Endothelial cell (in vitro differentiated cells): ENCODE results near the gene MXRA8. TPM values are rescaled to one million over a fixed set of nuclear protein-coding genes. Genes with fewer than 3 reads are reported as not detected.
"Not testable (repeated sequence)": the region's sequence is repeated elsewhere in the genome, so short reads cannot be mapped to it uniquely, and the experiment has no call there.

Experiments
- DNase-seq: peaks from one replicate; pipeline ENCODE4 v3.0.0; 2021; ENCODE audit warnings: low spot score
- H3K27ac Mint-ChIP-seq: one replicate; pipeline ENCODE4 v1.8.0; 2021; ENCODE audit warnings: mixed read lengths, inconsistent platforms; ENCODE audit not compliant: unreplicated experiment
- H3K27me3 Mint-ChIP-seq: one replicate; pipeline ENCODE4 v1.8.0; 2021; ENCODE audit warnings: mild to moderate bottlenecking, moderate library complexity, mixed read lengths, inconsistent platforms; ENCODE audit not compliant: unreplicated experiment
- H3K36me3 Mint-ChIP-seq: one replicate; pipeline ENCODE4 v1.8.0; 2021; ENCODE audit warnings: mild to moderate bottlenecking, low read depth, mixed read lengths, inconsistent platforms; ENCODE audit not compliant: unreplicated experiment
- H3K4me1 Mint-ChIP-seq: one replicate; pipeline ENCODE4 v1.8.0; 2021; ENCODE audit warnings: mild to moderate bottlenecking, mixed read lengths, inconsistent platforms; ENCODE audit not compliant: unreplicated experiment
- H3K4me3 Mint-ChIP-seq: one replicate; pipeline ENCODE4 v1.8.0; 2021; ENCODE audit warnings: mild to moderate bottlenecking, mixed read lengths, inconsistent platforms; ENCODE audit not compliant: unreplicated experiment
- H3K9me3 Mint-ChIP-seq: one replicate; pipeline ENCODE4 v1.8.0; 2021; ENCODE audit warnings: mixed read lengths, inconsistent platforms; ENCODE audit not compliant: unreplicated experiment
- CTCF ChIP-seq: fragments of 200-600 bp; sonication (generic); IDR thresholded peaks from one replicate; pipeline ENCODE4 v1.5.0; 2021; ENCODE audit warnings: antibody characterized with exemption; ENCODE audit not compliant: unreplicated experiment
- total RNA-seq: library from RNA; stranded (reverse); fragmentation: NEBNext Ultra II Directional; extraction: Animal tissue kit (Norgen Biotek cat#: 25700); gene quantifications from one replicate; pipeline ENCODE4 v1.2.1, GENCODE V29; 2021; ENCODE audit not compliant: unreplicated experiment

Gene MXRA8
- total RNA-seq, 1 donor from 2014 or later, result 0.64 TPM

- TF ChIP-seq CTCF, result no peak
- Mint-ChIP-seq H3K9me3 (no peaks in the 10 kb centered on the region), H3K36me3 (peaks cover 8% of the 10 kb centered on the region), H3K27me3 (peaks cover 8% of the 10 kb centered on the region), H3K27ac (no peak overlapping the region), H3K4me3 (no peak overlapping the region), H3K4me1 (peaks cover 10% of the 10 kb centered on the region)
- no peak for DNase-seq
Measured at GRCh38 chr1:1318131-1318652, 40.2 kb downstream of the MXRA8 start.

- no peak for DNase-seq
- peaks cover 8% of the 10 kb centered on the region for H3K36me3 Mint-ChIP-seq
- peaks cover 10% of the 10 kb centered on the region for H3K4me1 Mint-ChIP-seq
- no peaks in the 10 kb centered on the region for H3K9me3 Mint-ChIP-seq
- H3K27ac Mint-ChIP-seq, result peak overlapping the region; percentile 26
- peaks cover 7% of the 10 kb centered on the region for H3K27me3 Mint-ChIP-seq
- H3K4me3 Mint-ChIP-seq, result no peak overlapping the region
- no peak for TF ChIP-seq CTCF
Measured at GRCh38 chr1:1317420-1317819, 40.9 kb downstream of the MXRA8 start.

GRCh38 chr1:1316199-1316598 lies 42.2 kb downstream of the MXRA8 start:
- not testable (repeated sequence) for DNase-seq, H3K27ac Mint-ChIP-seq, H3K4me3 Mint-ChIP-seq, H3K27me3 Mint-ChIP-seq, H3K36me3 Mint-ChIP-seq, H3K4me1 Mint-ChIP-seq, H3K9me3 Mint-ChIP-seq

GRCh38 chr1:1315435-1315954 lies 42.9 kb downstream of the MXRA8 start:
- H3K36me3 Mint-ChIP-seq, result peaks cover 8% of the 10 kb centered on the region
- H3K4me1 Mint-ChIP-seq, result peaks cover 6% of the 10 kb centered on the region
- H3K27ac Mint-ChIP-seq, result no peak overlapping the region
- no peak for DNase-seq
- no peaks in the 10 kb centered on the region for H3K9me3 Mint-ChIP-seq
- H3K27me3 Mint-ChIP-seq, result peaks cover 5% of the 10 kb centered on the region
- no peak for TF ChIP-seq CTCF
- no peak overlapping the region for H3K4me3 Mint-ChIP-seq

GRCh38 chr1:1314678-1315335 lies 43.5 kb downstream of the MXRA8 start:
- H3K27ac Mint-ChIP-seq, result no peak overlapping the region

More at GRCh38 chr1:1314678-1315335, 43.5 kb downstream of the MXRA8 start:
- peaks cover 6% of the 10 kb centered on the region for H3K4me1 Mint-ChIP-seq
- peaks cover 3% of the 10 kb centered on the region for H3K27me3 Mint-ChIP-seq
- H3K9me3 Mint-ChIP-seq, result no peaks in the 10 kb centered on the region
- DNase-seq, result no peak
- no peak for TF ChIP-seq CTCF
- H3K4me3 Mint-ChIP-seq, result no peak overlapping the region
- peaks cover 8% of the 10 kb centered on the region for H3K36me3 Mint-ChIP-seq
